HCT116 (cell line): ENCODE results near the gene SCARB1. TPM values are rescaled to one million over a fixed set of nuclear protein-coding genes. Genes with fewer than 3 reads are reported as not detected.
A peak's percentile ranks its signal among the peaks of the same experiment; 100 is the strongest.

Source experiments
- ATAC-seq: fragments of 200-7000 bp; cut with Tn5 transposase; 2 replicates; pipeline ENCODE4 v1.9.1; 2020; ENCODE audit warnings: mild to moderate bottlenecking, moderate library complexity
- BruUV-seq: library from RNA; stranded (reverse); fragments of 400-500 nt; replicated peaks from 2 replicates; lab custom pipeline; 2021; lab: Mats Ljungman, UMichigan
- CTCF ChIA-PET: fragments of 300-600 bp; sonication (Branson Sonifier 250); formaldehyde crosslinking; loops from one replicate; lab custom pipeline; 2021; ENCODE audit warnings: antibody characterized with exemption; lab: Charles Lee
- POLR2A ChIA-PET: fragments of 300-600, 350-600 bp; sonication (Branson Sonifier 250); formaldehyde crosslinking; loops from one replicate; lab custom pipeline; 2021; ENCODE audit warnings: antibody characterized with exemption; lab: Charles Lee
- RAD21 ChIA-PET, 2 experiments: fragments of 300-600 bp; sonication (Branson Sonifier 250); formaldehyde crosslinking; loops; one replicate each; lab custom pipeline; 2023; ENCODE audit warnings: low total read pairs in 2 of 2; ENCODE audit not compliant: uncharacterized antibody in 2 of 2, unreplicated experiment in 2 of 2, low non-redundant PET in 1 of 2; lab: Charles Lee
- DNase-seq: peaks from one replicate; pipeline ENCODE4 v3.0.0-alpha.2; 2010; ENCODE audit warnings: low read depth, low spot score
- H2AFZ ChIP-seq: fragments of 200-600 bp; shearing (Covaris generic), sonication (generic); 2 replicates; pipeline ENCODE4 v1.6.1; 2017; ENCODE audit warnings: low read depth, mixed run types, mixed read lengths, antibody characterized with exemption, low read length; ENCODE audit not compliant: poor library complexity, severe bottlenecking
- H3K27ac ChIP-seq: 2 replicates; pipeline ENCODE4 v1.5.1; 2012; ENCODE audit warnings: low read depth, low read length
- H3K27me3 ChIP-seq: fragments of 200-600 bp; sonication (generic); 2 replicates; pipeline ENCODE4 v1.6.1; 2016; ENCODE audit warnings: mixed run types, low read length, mixed read lengths; ENCODE audit not compliant: insufficient read depth
- H3K36me3 ChIP-seq, 2 experiments: fragments of 200-500 bp in 1 of 2; fragments of 200-600 bp in 1 of 2; sonication (Bioruptor generic) in 1 of 2; sonication (generic) in 1 of 2; 2 replicates each; pipeline versions ENCODE4 v1.5.1 to v1.6.1; 2014 to 2016; ENCODE audit warnings: low read length in 2 of 2, inconsistent platforms in 1 of 2, mixed read lengths in 1 of 2, mixed run types in 1 of 2; ENCODE audit not compliant: insufficient read depth in 2 of 2, control insufficient read depth in 1 of 2
- H3K4me1 ChIP-seq, 2 experiments: fragments of 200-600 bp in 1 of 2; sonication (generic) in 1 of 2; 2 replicates each; pipeline versions ENCODE4 v1.5.1 to v1.6.1; 2012 to 2017; ENCODE audit warnings: low read length in 2 of 2, inconsistent platforms in 1 of 2, mild to moderate bottlenecking in 1 of 2, mixed read lengths in 1 of 2, mixed run types in 1 of 2, moderate library complexity in 1 of 2; ENCODE audit not compliant: insufficient read depth in 2 of 2, control insufficient read depth in 1 of 2
- H3K4me2 ChIP-seq: fragments of 200-600 bp; sonication (generic); 2 replicates; pipeline ENCODE4 v1.6.1; 2017; ENCODE audit warnings: mixed run types, low read length, mixed read lengths
- H3K4me3 ChIP-seq, 2 experiments: fragments of 200-600 bp in 1 of 2; sonication (generic) in 1 of 2; replicated peaks in 1 of 2; 2 replicates each; pipeline ENCODE4 v1.5.1; 2011 to 2016; ENCODE audit warnings: low read length in 2 of 2, control low read depth in 1 of 2, low read depth in 1 of 2, mild to moderate bottlenecking in 1 of 2, mixed read lengths in 1 of 2, mixed run types in 1 of 2
- H3K79me2 ChIP-seq: fragments of 200-600 bp; sonication (generic); 2 replicates; pipeline ENCODE4 v1.6.1; 2017; ENCODE audit warnings: mild to moderate bottlenecking, mixed run types, low read length, moderate library complexity, mixed read lengths; ENCODE audit not compliant: insufficient read depth
- H3K9ac ChIP-seq: fragments of 200-600 bp; sonication (generic); 2 replicates; pipeline ENCODE4 v1.6.1; 2016; ENCODE audit warnings: low read length, mixed read lengths
- H3K9me2 ChIP-seq: fragments of 200-600 bp; sonication (generic), shearing (Covaris generic); 2 replicates; pipeline ENCODE4 v1.6.1; 2017; ENCODE audit warnings: mixed run types, mild to moderate bottlenecking, moderate library complexity; ENCODE audit not compliant: insufficient read depth
- H3K9me3 ChIP-seq, 2 experiments: fragments of 200-500 bp in 1 of 2; fragments of 200-600 bp in 1 of 2; sonication (Bioruptor generic) in 1 of 2; sonication (generic) in 1 of 2; 2 replicates each; pipeline ENCODE4 v1.6.1; 2014 to 2017; ENCODE audit warnings: low read length in 2 of 2, mixed read lengths in 2 of 2, inconsistent platforms in 1 of 2, low read depth in 1 of 2, mild to moderate bottlenecking in 1 of 2, mixed run types in 1 of 2, moderate library complexity in 1 of 2; ENCODE audit not compliant: control insufficient read depth in 1 of 2, insufficient read depth in 1 of 2
- H4K20me1 ChIP-seq: fragments of 200-600 bp; sonication (generic), shearing (Covaris generic); 2 replicates; pipeline ENCODE4 v1.6.1; 2017; ENCODE audit warnings: mixed run types, mild to moderate bottlenecking, moderate library complexity; ENCODE audit not compliant: insufficient read depth
- CEBPB ChIP-seq: IDR thresholded peaks from 2 replicates; pipeline ENCODE4 v1.6.1; 2012; ENCODE audit warnings: low read depth
- EGR1 ChIP-seq: IDR thresholded peaks from 2 replicates; pipeline ENCODE4 v1.6.1; 2012; ENCODE audit warnings: low read depth
- JUND ChIP-seq: IDR thresholded peaks from 2 replicates; pipeline ENCODE4 v1.6.1; 2012
- POLR2AphosphoS5 ChIP-seq: IDR thresholded peaks from 2 replicates; pipeline ENCODE4 v1.6.1; 2011; ENCODE audit warnings: mild to moderate bottlenecking, low read depth, low read length, moderate library complexity
- SP1 ChIP-seq: IDR thresholded peaks from 2 replicates; pipeline ENCODE4 v1.6.1; 2012; ENCODE audit warnings: low read depth
- TCF7L2 ChIP-seq: IDR thresholded peaks from 2 replicates; pipeline ENCODE4 v1.7.0; 2011; ENCODE audit warnings: borderline replicate concordance, inconsistent platforms; ENCODE audit not compliant: insufficient read depth, insufficient read length; ENCODE audit errors: extremely low read depth
- ZNF274 ChIP-seq: fragments of 200-500 bp; sonication (Bioruptor generic); IDR thresholded peaks from 2 replicates; pipeline ENCODE4 v1.6.1; 2014; ENCODE audit warnings: mild to moderate bottlenecking, low read depth, low read length, inconsistent platforms
- intact Hi-C: fragments of 100-400 bp; cut with micrococcal nuclease; formaldehyde crosslinking; loops from 2 replicates; pipeline ENCODE4 v1.10.0; 2022
- total RNA-seq: library from RNA; stranded (reverse); gene quantifications from one replicate; pipeline ENCODE4 v1.2.1, GENCODE V29; 2021; ENCODE audit not compliant: unreplicated experiment
- TF ChIP-seq, protein P1 (sequence below): IDR thresholded peaks from 2 replicates; pipeline ENCODE4 v1.6.1; 2011; ENCODE audit warnings: mild to moderate bottlenecking, low read length, moderate library complexity; ENCODE audit not compliant: insufficient replicate concordance; ENCODE audit errors: extremely low read depth
- TF ChIP-seq, protein P2 (sequence below), 3 experiments: fragments of 200-600 bp in 1 of 3; sonication (generic) in 1 of 3; IDR thresholded peaks in 2 of 3; conservative IDR thresholded peaks in 1 of 3; 2 replicates each; pipeline ENCODE4 v1.5.1; 2012 to 2017; ENCODE audit warnings: low read depth in 2 of 3, low read length in 2 of 3, antibody characterized with exemption in 1 of 3, borderline replicate concordance in 1 of 3, control low read depth in 1 of 3, mild to moderate bottlenecking in 1 of 3, mixed read lengths in 1 of 3, mixed run types in 1 of 3, moderate library complexity in 1 of 3; ENCODE audit not compliant: insufficient read depth in 1 of 3

The SCARB1 gene
- total RNA-seq, 1 experiment from 2014 or later: 95.5 TPM

DNA sequence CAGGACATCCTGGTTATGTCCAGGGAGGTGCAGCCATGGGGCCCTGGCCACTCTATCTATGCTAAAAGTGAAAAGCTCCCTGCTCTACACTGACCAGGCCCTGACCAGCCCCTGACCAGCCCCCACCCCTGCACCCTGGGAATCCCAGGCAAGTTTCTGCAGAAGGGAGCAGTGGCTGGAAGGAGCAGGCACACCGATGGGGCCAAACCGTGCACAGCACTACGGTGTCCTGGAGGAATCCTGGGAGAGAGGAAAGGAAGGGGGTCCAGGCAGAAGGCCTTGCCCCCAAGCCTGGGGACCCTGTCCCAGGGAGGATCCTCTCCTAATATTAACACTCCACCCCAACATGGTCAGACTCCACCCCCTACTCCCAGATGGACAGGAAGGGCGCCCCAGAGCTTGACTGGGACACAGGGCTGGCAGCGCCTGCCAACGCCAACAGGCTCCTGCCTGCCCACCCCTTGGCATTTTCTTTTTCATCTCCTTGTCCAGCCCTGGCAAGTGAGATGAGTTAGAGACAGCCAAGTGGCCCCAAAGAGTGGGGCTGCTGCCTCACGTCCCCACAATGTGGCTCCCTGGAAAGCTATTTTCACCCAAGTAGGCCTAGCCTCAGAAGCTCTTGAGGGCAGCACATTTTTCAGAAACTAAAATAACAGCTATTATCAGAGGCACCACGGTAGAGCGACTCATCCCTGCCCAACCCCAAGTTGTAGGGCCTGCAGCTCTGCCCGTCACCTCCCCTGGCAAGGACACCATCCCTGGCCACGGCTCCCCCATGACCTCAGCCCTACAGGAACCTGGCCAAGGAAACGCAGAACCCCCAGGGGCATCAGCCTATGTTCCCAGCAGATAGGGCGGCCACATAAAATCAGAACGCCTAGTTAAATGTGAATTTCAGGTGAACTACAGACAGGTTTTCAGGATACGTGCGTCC is 82.6 kb downstream of the SCARB1 start:
- H3K4me2 ChIP-seq: no peak overlapping the region
- H3K27me3 ChIP-seq: no peaks in the 10 kb centered on the region
- H3K9me2 ChIP-seq: no peaks in the 10 kb centered on the region
- ChIA-PET CTCF (no interaction called here), RAD21 (no interaction called here), POLR2A (no interaction called here)
- no peak overlapping the region for H3K27ac ChIP-seq
- intact Hi-C loops: no loop called here
- H4K20me1 ChIP-seq: no peaks in the 10 kb centered on the region
- ATAC-seq (no peak), DNase-seq (no peak)
- no TSS peak for BruUV-seq
- H3K9me3 ChIP-seq: no peaks in the 10 kb centered on the region
- H3K36me3 ChIP-seq: peaks cover 3 to 13% of the 10 kb centered on the region in 2 experiments; a peak in 2 of 4 replicates
- H3K4me3 ChIP-seq: no peak overlapping the region
- H3K9ac ChIP-seq: no peak overlapping the region
- H2AFZ ChIP-seq: no peak overlapping the region
- no peaks in the 10 kb centered on the region for H3K4me1 ChIP-seq
- no peak for TF ChIP-seq ZNF274
- no peak for TF ChIP-seq JUND
- H3K79me2 ChIP-seq: no peaks in the 10 kb centered on the region

DNA sequence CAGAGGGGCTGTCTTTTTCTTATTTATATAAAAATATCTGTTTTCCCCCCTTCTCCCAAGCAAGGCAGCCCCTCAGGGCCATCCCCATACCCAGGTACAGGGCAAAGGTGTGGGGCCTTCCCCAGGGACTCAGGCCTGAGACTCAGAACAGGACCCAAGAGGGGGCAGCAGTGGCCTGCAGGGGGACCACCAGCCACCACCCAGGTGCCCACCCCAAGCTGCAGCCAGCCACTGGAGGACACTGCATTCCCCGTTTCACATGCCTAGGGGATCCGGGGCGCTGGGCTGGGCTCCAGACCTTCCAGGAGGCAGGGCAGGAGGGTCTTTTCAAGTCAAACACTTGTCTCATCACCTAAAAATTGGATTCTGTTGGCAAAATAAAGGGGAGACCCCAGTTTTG is 83.3 kb downstream of the SCARB1 start:
- RAD21 ChIA-PET: no interaction called here
- BruUV-seq: no TSS peak
- intact Hi-C loops: no loop called here

More for the DNA sequence above, 83.3 kb downstream of the SCARB1 start:
- no peak overlapping the region for H3K9ac ChIP-seq
- H3K27ac ChIP-seq: no peak overlapping the region
- H3K4me3 ChIP-seq: no peak overlapping the region
- no peak overlapping the region for H3K4me2 ChIP-seq
- no peaks in the 10 kb centered on the region for H4K20me1 ChIP-seq
- no peak for ATAC-seq
- POLR2A ChIA-PET: no interaction called here
- DNase-seq: no peak
- H3K9me2 ChIP-seq: no peaks in the 10 kb centered on the region
- CTCF ChIA-PET: no interaction called here
- H3K36me3 ChIP-seq: peaks cover 3 to 10% of the 10 kb centered on the region in 2 experiments; a peak in 2 of 4 replicates
- H3K27me3 ChIP-seq: no peaks in the 10 kb centered on the region
- H2AFZ ChIP-seq: no peak overlapping the region
- H3K4me1 ChIP-seq: no peaks in the 10 kb centered on the region
- no peaks in the 10 kb centered on the region for H3K79me2 ChIP-seq
- TF ChIP-seq CEBPB: no peak
- TF ChIP-seq SP1: no peak
- TF ChIP-seq POLR2AphosphoS5: no peak
- TF ChIP-seq, protein P1, sequence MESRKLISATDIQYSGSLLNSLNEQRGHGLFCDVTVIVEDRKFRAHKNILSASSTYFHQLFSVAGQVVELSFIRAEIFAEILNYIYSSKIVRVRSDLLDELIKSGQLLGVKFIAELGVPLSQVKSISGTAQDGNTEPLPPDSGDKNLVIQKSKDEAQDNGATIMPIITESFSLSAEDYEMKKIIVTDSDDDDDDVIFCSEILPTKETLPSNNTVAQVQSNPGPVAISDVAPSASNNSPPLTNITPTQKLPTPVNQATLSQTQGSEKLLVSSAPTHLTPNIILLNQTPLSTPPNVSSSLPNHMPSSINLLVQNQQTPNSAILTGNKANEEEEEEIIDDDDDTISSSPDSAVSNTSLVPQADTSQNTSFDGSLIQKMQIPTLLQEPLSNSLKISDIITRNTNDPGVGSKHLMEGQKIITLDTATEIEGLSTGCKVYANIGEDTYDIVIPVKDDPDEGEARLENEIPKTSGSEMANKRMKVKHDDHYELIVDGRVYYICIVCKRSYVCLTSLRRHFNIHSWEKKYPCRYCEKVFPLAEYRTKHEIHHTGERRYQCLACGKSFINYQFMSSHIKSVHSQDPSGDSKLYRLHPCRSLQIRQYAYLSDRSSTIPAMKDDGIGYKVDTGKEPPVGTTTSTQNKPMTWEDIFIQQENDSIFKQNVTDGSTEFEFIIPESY: no peak
- TF ChIP-seq EGR1: no peak
- no peak for TF ChIP-seq TCF7L2
- TF ChIP-seq, protein P2, sequence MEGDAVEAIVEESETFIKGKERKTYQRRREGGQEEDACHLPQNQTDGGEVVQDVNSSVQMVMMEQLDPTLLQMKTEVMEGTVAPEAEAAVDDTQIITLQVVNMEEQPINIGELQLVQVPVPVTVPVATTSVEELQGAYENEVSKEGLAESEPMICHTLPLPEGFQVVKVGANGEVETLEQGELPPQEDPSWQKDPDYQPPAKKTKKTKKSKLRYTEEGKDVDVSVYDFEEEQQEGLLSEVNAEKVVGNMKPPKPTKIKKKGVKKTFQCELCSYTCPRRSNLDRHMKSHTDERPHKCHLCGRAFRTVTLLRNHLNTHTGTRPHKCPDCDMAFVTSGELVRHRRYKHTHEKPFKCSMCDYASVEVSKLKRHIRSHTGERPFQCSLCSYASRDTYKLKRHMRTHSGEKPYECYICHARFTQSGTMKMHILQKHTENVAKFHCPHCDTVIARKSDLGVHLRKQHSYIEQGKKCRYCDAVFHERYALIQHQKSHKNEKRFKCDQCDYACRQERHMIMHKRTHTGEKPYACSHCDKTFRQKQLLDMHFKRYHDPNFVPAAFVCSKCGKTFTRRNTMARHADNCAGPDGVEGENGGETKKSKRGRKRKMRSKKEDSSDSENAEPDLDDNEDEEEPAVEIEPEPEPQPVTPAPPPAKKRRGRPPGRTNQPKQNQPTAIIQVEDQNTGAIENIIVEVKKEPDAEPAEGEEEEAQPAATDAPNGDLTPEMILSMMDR (IDR thresholded peaks at IDR 0.05 in 2 of 3, conservative IDR thresholded peaks at IDR 0.05 in 1 of 3; ENCODE audit: borderline replicate concordance in 1 of 3, insufficient read depth in 1 of 3, low read depth in 2 of 3, low read length in 2 of 3): 0 out of 6 replicates have a peak, but pooled peaks of 1 of the 3 experiments have one; percentile 10
- TF ChIP-seq, all 23 proteins: peak for 1
- H3K9me3 ChIP-seq: no peaks in the 10 kb centered on the region
